GM18499 (cell line): ENCODE measurements around the gene ZNF488.

Experiments
- ATAC-seq: cut with Tn5 transposase; IDR thresholded peaks from one replicate; pipeline ENCODE4 v1.9.1; 2021; ENCODE audit warnings: moderate number of reproducible peaks; ENCODE audit not compliant: insufficient read depth, unreplicated experiment

The ZNF488 gene

DNA sequence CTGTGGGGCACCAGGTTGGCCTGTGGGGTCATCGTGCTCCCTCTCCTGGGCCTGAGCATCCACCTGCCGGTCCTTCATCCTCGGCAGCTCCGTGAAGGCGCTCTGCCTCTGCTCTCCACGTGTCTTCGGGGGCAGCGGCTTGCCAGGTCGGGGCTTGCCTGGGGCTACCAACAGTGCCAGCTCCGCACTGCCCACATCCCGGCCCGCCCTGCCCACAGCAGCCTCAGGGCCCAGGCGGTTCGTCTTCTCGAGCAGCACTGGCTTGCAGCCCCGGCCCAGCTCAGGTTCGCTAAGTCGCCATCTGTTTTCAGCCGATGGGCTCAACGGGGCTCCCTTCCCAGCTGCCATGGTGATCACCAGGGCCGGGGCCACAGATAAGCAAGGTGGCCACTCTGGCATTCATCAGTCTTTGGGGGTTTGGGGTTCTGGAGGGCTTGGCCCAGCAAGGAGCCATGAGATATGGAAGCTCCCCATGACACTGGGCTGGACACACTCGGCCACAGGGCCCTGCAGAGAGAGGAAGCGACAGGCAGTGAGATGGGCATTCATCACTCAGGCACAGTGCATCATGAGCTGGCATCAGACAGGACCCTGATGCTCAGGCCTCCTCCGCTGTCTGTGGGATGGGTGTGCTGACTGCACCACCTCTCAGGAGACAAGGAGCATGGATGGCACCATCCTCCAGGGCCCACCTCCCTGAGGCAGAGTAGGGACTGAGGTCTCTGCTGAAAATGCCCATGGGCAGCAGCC, 15.5 kb downstream of the ZNF488 start:
- ATAC-seq: no peak

DNA sequence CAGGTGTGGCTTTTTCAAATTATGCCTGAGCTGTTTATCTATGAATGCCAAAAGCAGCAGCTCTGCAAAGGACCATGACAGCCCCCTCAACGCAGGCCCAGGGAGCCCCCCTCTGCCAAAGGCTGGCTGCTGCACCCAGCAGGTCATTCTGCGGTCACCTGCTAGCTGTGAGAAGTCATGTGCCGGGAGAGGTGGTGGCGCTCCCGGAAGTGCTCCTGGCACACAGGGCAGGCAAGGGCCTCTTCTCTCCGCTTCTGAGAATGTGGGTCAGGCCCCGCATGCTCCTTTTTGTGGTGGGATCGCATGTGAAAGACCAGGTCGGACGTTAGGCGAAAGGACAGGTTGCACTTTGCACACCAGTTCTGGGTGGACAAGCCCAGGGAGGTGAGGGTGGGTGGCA, 16.4 kb downstream of the ZNF488 start:
- ATAC-seq: no peak

DNA sequence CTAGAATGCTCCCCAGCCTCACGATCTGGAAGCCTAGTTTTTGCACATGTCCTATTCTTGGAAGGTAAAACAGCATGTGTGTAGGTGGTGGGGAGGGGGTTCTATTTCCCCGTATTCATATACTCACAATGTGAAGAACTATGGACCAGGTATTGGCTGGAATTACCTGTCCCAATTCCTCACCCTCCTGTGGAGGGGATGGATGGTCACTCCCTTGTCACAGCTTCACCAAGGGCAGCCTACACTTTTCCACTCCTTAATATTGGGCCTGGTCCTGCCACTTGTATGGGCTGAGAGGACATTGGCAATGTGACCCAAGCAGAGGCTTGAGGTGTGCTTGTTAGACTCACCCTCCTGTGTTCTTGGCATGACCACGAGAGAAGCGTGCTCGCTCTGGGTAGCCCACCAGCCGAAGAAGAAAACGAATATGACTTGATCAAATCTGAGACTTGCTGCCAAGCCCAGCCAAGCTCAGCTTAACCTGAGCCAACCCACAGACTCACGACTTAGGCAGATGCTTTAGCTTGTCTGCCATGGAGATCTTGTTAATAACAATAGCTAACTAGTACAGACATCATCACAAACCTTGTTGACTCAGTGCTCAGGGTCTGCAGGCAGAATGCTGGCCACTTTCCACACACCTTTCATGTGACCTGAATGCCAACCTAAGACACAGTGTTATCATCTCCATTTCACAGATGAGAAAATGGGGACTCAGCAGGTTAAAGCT, 17.2 kb downstream of the ZNF488 start:
- no peak for ATAC-seq

DNA sequence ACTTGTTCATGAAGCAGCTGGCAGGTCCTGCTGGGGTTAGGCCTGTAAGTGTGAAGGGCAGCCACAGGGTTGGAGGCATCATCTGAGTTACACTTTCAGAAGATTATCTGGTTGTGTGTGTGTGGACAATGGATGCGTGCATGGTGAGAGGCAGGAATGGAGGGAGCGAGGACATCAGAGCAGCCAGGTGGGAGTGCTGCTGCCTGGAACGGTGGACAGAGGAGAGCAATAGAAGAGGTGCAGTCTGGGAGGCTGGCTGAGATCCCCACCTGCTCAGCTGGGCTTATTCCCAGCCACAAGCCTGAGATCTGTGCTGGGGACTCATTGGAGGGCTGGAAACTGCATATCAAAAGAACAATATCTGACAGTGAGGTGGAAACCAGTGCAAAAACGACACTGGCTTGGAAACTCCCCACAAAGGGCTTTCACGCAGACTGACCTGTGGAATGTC, 17.9 kb downstream of the ZNF488 start:
- ATAC-seq: no peak

DNA sequence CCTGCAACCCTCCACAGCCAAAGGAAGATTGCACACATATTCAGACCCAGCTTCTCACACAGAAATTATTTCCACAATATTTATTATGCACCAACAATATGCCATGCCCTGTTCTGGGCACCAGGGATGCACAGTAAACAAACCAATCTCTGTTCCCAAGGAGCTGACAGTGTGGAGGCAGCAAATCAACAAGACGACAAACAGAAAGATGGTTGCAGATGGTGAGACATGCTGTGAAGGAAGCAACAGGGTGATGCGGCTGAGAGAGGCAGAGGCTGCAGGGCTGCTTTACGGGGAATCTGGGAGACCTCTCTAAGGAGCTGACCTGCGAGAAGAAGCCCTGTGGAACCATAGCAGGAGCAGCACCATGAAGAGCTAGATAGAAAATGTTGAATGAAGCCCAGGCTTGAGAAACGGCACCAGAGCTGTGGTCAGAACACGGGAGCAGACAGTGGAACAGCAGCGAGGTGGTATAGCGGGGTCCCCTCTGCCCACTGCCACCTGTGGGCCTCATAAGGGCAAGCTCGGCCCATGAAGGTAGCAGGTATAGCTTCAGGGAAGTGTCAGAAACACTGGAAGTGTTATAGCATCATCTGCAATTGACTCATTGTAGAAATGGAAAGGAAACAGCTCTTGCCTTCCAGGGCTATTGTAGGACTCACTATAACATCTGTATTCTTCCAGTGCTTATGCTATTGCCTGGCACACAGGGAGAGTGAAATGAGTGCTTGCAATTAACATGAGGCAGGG, 18.5 kb downstream of the ZNF488 start:
- no peak for ATAC-seq

DNA sequence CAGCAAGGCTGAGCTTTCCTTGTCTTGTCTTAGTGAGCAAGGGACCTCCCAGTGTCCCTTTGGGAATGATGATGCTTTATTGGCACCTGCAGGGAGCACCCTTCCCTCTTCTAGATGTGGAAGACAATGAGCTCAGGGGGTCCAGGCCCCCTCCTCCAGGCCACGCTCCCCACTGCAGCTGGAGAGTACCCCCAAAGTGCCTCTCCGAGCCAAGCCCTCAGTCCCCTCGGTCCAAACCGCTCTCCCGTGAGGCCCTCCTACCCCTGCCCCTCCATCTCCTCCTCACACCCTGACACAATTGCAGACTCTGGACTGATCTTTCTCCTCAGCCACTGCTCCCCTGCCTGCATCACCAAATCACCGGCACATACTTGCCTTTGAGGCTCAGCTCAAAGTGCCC, 19.2 kb downstream of the ZNF488 start:
- no peak for ATAC-seq

DNA sequence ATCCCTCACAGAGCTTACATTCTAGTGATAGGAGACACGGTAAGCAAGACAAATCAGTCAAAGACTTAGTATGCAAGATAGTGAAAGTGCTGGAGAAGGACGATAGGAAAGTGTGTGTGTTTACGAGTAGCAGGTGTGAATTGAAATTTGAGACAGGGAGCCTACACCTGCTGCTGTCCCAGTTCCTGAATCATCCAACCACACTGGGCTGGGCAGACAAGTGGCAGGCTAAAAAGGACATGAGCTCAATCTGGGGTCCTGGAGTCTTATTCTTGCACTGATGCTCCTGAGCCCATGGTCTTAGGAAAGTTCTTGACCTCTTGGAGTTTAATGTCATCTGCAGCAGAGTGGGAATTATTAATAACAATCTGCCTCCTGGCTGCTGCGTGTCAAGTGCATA, 19.7 kb downstream of the ZNF488 start:
- no peak for ATAC-seq

DNA sequence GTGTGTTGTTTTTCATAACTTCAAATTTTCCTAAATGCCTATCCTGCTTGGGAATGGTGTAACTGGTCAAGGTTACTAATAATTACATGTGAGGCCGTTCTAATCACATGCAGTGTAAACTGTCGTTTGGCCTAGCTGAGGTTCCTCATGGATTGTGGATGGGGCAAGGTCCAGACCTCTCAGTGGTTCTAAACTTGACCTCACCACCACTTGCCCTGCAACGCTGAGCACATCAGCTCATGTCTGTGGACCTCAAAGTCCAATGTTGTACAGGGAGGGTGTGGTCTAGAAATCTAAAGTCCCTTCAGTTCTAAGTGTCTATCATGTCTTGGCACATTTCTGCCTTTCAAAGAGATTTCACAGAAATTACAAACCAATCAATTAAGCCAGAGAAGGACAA, 20.3 kb downstream of the ZNF488 start:
- no peak for ATAC-seq

DNA sequence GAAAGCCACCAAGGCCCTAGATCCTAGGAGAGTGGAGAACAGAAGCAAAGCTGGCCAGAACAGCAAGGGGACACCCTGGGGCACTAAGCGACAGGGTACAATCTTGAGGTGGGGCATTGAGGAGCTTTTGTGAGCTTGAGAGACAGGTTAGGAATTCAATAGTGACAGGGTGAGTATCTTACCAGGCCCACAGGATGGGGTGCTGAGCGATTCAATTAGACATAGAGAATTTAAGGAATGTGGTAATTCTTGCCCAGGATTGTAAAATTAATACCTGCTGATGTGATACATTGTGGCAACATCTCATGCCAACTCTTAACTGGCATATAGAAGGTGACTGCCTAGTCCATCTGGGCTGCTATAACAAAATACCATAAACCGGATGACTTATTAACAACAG, 21.9 kb downstream of the ZNF488 start:
- no peak for ATAC-seq

DNA sequence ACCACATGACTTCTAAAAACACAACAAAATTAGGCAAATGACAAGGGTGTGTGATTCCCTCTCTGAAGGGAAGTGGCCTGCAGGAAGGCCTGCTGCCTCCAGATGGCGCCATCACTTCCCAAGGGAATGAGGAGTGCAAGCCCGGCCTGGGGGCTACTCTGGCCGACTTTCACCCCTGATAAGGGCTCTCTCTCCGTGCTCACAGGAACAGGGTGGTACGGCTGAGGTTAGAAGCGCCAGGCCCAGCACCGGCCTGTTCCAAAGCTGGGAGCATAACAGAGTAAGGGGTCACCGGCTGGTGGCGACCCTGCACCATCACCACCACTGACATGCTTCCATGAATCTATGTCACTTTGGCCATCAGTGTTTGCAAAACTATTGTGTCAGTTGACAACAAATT, 22.8 kb downstream of the ZNF488 start:
- no peak for ATAC-seq

DNA sequence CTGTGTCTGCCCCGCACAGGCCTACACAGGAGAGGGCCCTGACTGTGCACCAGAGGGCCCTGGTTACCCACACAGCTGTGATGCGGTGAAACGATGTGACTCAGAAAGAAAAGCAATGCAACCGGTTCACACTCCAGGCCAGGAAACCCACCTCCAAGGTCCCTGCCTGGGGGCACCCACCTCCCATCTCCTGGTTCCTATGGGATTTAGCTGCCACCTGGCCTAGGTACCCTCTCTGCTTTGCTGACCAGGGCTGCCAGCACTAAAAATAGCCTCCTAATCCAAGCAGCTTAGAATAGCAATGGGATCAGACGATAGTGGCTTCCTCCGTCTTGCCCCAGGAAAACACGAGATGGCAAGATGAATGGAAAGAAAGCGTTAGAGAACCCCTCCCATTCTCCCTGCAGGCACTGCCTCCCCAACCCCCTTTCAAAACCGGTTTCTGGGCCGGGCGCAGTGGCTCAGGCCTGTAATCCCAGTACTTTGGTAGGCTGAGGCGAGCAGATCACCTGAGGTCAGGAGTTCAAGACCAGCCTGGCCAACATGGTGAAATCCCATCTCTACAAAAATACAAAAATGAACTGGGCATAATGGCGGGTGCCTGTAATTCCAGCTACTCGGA, 23.6 kb downstream of the ZNF488 start:
- ATAC-seq: no peak

DNA sequence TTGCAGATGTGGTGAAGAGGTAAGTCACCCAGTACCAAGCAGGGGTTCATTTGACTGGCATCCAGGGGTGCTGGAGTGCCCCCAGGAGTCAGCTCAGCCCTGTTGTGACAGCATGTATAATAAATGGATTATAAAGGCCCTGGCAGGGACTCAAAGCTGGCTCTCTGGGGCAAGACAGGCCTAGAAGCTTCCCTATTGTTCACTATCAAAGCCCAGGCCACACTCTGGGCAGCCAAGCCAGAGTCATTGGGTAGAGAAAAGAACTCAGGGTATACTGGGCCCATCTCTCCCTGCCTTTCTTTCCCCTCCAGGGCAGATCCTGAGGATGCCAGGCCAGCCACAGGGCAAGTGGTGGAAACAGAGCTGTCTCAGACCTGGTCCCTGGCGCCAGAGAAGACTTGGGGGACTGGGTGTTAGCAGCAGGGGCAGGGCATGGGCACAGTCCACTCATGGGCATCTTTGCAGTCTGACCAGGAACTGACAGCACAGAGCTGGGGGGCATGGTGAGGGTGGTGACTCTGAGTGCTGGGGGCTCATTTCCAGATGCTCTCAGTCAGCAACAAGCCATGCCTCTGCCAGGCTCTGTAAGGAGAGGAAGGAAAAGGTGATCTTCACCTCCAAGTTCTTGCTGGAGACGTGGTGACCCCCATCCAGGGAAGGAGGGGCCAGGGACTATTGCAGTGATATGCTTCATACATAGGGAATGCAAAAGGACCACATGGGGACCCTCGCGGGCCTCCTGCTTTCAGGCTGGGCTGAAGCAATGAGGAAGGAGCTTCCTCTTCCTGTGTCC, 24.3 kb downstream of the ZNF488 start:
- no peak for ATAC-seq

DNA sequence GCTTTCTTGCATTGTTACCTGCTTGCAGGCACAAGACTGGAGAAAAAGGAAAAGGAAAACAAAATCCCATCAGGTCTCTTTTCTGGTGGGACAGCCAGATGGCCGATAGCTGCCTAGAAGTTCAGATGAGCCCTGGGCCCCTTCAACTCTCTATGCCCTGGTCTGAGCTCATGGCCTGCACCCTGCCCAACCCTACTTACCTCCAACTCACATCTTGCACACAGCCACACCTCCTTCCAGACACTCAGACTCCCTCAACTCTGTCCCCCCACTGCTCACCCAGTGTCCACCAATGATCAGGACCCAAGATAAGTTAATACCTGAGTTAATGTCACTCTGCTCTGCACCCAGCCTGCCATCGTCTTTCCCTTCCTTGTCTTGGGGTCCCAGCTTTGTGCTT, 25.0 kb downstream of the ZNF488 start:
- no peak for ATAC-seq

DNA sequence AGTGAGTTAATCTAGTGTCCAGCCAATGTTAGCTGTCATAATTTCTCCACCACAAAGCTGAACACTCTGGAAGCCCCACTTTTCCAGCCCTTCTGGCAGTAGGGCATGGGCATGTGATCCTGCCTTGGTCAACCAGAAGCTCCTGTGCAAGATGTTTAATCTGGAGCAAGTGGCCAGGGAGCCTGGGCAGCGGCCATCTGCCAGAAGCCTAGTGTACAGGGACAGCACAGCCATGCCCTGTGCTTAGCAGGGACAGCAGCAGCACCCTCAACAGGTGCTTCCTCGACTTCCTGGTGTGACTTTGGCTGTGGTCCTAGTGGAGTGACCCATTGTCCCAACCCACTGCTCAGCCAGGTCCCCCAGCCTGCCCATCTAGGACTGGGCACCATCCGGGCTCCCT, 25.6 kb downstream of the ZNF488 start:
- no peak for ATAC-seq

DNA sequence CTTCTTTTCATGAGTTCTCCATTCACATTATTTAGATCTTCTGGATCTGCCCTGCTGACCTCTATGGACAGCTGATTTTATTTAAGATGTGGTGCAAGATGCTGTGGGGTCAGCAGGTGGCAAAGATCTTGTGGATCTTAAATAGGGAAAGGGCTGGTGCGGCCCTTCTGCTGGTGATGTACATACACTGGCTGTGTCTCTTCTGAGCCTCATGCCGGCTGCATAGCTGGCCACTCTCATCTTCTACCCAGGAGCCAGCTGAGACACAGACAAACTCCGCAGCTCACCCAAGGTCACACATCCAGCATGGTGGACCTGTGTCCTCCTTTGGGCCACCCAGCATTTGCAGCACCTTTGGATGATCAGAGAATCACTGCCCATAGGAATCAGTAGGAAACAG, 26.2 kb downstream of the ZNF488 start:
- no peak for ATAC-seq

DNA sequence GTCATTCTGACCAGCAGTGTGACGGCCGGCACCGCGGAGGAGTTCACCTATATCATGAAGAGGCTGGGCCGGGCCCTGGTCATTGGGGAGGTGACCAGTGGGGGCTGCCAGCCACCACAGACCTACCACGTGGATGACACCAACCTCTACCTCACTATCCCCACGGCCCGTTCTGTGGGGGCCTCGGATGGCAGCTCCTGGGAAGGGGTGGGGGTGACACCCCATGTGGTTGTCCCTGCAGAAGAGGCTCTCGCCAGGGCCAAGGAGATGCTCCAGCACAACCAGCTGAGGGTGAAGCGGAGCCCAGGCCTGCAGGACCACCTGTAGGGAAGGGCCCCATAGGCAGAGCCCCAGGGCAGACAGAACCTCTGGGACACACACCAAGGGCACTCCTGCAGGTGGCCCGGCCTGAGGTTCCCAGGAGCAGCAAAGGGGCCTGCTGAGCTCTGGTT, 26.9 kb downstream of the ZNF488 start:
- ATAC-seq: no peak

DNA sequence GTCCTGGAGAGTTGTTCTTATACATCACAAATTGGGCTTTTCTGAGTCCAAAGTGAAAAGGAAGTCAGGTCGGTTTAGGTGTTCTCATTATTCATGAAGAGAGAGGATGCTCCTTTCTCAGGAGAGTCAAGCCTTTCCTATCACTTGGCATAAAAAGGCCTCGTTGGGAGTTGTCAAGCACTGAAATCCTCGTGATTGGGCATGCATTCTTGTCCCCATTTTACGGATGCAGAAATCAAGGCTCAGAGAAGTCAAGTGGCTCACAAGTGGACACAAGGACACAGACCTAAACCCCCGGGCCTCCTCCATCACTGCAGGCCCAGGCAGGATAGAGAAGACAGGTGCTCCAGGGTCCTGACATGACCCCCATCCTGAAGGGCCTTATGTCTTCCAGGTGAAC, 27.4 kb downstream of the ZNF488 start:
- no peak for ATAC-seq

DNA sequence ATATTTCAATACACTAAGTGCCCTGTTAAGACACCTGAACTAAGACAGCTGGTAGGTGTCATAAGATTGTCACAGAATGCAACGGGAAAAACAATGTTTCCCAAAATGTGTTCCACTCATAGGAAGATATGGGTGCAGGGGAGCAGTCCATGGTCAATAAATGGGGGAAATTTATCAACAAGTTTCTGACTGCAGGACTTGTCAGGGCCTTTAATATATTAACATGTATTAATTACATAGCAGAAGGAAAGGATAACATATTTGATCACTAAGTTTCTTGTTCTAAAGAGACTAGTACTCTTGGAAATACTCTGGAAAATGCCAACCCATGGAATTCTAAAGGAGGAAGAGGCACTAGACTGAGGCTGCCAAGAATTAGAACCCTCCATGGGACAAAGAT, 29.2 kb downstream of the ZNF488 start:
- ATAC-seq: no peak

DNA sequence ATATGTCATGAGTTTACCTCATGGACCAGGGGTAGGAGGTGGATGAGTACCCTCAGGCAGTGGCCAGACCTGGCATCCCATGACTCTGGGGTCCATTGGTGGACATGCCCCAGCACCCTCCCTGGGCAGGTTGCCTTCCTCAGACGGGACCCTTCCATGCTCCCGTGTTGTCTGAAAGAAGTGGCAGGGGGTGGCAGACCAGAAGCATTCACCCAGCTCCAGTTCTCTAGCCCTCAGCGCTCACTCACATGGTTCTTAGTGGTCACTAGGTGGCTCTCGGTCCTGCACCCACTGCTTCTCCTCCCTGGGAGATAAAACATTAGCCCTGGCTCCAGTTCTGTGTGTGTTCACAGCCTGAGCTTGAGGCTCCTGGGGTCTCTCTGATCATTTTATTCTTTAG, 29.9 kb downstream of the ZNF488 start:
- no peak for ATAC-seq

DNA sequence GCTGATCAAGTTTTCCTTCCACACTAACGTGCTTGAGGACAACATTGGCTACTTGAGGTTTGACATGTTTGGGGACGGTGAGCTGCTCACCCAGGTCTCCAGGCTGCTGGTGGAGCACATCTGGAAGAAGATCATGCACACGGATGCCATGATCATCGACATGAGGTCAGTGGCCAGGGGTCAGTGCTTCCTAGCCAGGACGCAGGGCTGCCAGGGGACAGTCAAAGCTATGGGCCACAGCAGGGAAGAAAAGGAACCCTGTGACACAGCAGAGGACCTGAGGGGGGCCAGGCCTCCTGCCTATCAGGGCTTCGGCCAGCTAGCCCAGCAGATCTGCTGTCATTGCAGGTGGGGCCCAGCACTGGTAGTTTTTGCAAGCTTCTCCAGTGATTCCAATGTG, 30.7 kb downstream of the ZNF488 start:
- ATAC-seq: no peak
